HG03378 (cell line): Measurements from ENCODE around the gene DGLUCY.
"Not testable (repeated sequence)": the region's sequence is repeated elsewhere in the genome, so short reads cannot be mapped to it uniquely, and the experiment has no call there.

Source experiments
- ATAC-seq: cut with Tn5 transposase; IDR thresholded peaks from one replicate; pipeline ENCODE4 v1.9.1; 2021; ENCODE audit warnings: mild to moderate bottlenecking, moderate library complexity; ENCODE audit not compliant: unreplicated experiment

DGLUCY gene

GRCh38 chr14:91113829-91114078 lies at the start of gene DGLUCY:
Gene DGLUCY (plus strand): TSS chr14:91114073. CDS start chr14:91160295, 46,222 bp downstream.
- ATAC-seq: no peak

- no peak for ATAC-seq
These were observed 48.6 kb upstream of the DGLUCY start for GRCh38 chr14:91065266-91065665.

- no peak for ATAC-seq
These were observed 46.7 kb upstream of the DGLUCY start for GRCh38 chr14:91067186-91067585.

GRCh38 chr14:91068642-91069041 lies 45.2 kb upstream of the DGLUCY start:
- ATAC-seq: no peak

GRCh38 chr14:91070572-91070971 lies 43.3 kb upstream of the DGLUCY start:
- no peak for ATAC-seq

GRCh38 chr14:91075553-91075952 lies 38.3 kb upstream of the DGLUCY start:
- ATAC-seq: no peak

GRCh38 chr14:91078095-91078737 lies 35.7 kb upstream of the DGLUCY start:
- ATAC-seq: peak; percentile 81

GRCh38 chr14:91080071-91080470 lies 33.8 kb upstream of the DGLUCY start:
- no peak for ATAC-seq

- ATAC-seq: no peak
These were observed 31.6 kb upstream of the DGLUCY start for GRCh38 chr14:91082282-91082681.

- ATAC-seq: no peak
These were observed 29.4 kb upstream of the DGLUCY start for GRCh38 chr14:91084516-91084915.

GRCh38 chr14:91087470-91087869 lies 26.4 kb upstream of the DGLUCY start:
- not testable (repeated sequence) for ATAC-seq

- no peak for ATAC-seq
These were observed 25.2 kb upstream of the DGLUCY start for GRCh38 chr14:91088585-91089235.

- no peak for ATAC-seq
These were observed 23.8 kb upstream of the DGLUCY start for GRCh38 chr14:91089958-91090535.

GRCh38 chr14:91090743-91091142 lies 23.1 kb upstream of the DGLUCY start:
- ATAC-seq: no peak

GRCh38 chr14:91092073-91092472 lies 21.8 kb upstream of the DGLUCY start:
- ATAC-seq: no peak

GRCh38 chr14:91093743-91094472 lies 20.0 kb upstream of the DGLUCY start:
- ATAC-seq: not testable (repeated sequence)

GRCh38 chr14:91094772-91095171 lies 19.1 kb upstream of the DGLUCY start:
- ATAC-seq: no peak

- no peak for ATAC-seq
These were observed 18.7 kb upstream of the DGLUCY start for GRCh38 chr14:91095178-91095577.

GRCh38 chr14:91097657-91098056 lies 16.2 kb upstream of the DGLUCY start:
- not testable (repeated sequence) for ATAC-seq

GRCh38 chr14:91098591-91098990 lies 15.3 kb upstream of the DGLUCY start:
- ATAC-seq: no peak

GRCh38 chr14:91100102-91100501 lies 13.8 kb upstream of the DGLUCY start:
- ATAC-seq: no peak

GRCh38 chr14:91103116-91103515 lies 10.8 kb upstream of the DGLUCY start:
- ATAC-seq: no peak
